K562 (cell line): ENCODE results near the gene THAP4. TPM values are rescaled to one million over a fixed set of nuclear protein-coding genes. Genes with fewer than 3 reads are reported as not detected.

Experiments used
- ATAC-seq: fragments of 200-7000 bp; cut with Tn5 transposase; 3 replicates; pipeline ENCODE4 v1.9.1; 2020; ENCODE audit warnings: moderate library complexity
- BruUV-seq: library from RNA; stranded (reverse); fragments of 400-500 nt; replicated peaks from 2 replicates; lab custom pipeline; 2021; lab: Mats Ljungman, UMichigan
- CTCF ChIA-PET: fragments of 300-600 bp; formaldehyde crosslinking; extraction: SDS; loops from one replicate; lab custom pipeline; 2021; ENCODE audit warnings: low intra/inter-chr PET ratio; lab: Yijun Ruan, JAX
- POLR2A ChIA-PET: fragments of 300-600, 350-650 bp; sonication (Branson Sonifier 250); formaldehyde crosslinking; extraction: SDS; loops from one replicate; lab custom pipeline; 2021; ENCODE audit warnings: antibody characterized with exemption, inconsistent platforms; lab: Yijun Ruan, JAX
- DNase-seq, 4 experiments: peaks; one replicate each; pipeline versions ENCODE4 v3.0.0 to v3.0.0-alpha.2; 2011 to 2018; ENCODE audit warnings: low spot score in 3 of 4, mixed read lengths in 3 of 4; ENCODE audit errors: extremely low read depth in 1 of 4
- FAIRE-seq: peaks from 2 replicates; lab custom pipeline; 2011; peaks lifted over from hg19 to GRCh38; lab: Jason Lieb, UNC
- H2AFZ ChIP-seq: 2 replicates; pipeline ENCODE4 v1.6.0; 2011; ENCODE audit warnings: low read depth, low read length, control low read depth, inconsistent platforms
- H3K27ac ChIP-seq: fragments of 200-600 bp; 3 replicates; pipeline ENCODE4 v1.8.0; 2011; ENCODE audit warnings: low read depth, mild to moderate bottlenecking, control low read depth, inconsistent platforms, low read length, moderate library complexity, mixed read lengths; ENCODE audit errors: extremely low read depth
- H3K27me3 ChIP-seq, 2 experiments: fragments of 300-600 bp in 1 of 2; 2 replicates in 1 of 2; 3 replicates in 1 of 2; pipeline versions ENCODE4 v1.6.0 to v1.8.0; 2011; ENCODE audit warnings: inconsistent platforms in 2 of 2, low read length in 2 of 2, mild to moderate bottlenecking in 1 of 2, mixed read lengths in 1 of 2, moderate library complexity in 1 of 2; ENCODE audit not compliant: control insufficient read depth in 2 of 2, insufficient read depth in 2 of 2
- H3K36me3 ChIP-seq: fragments of 300-600 bp; 3 replicates; pipeline ENCODE4 v1.8.0; 2011; ENCODE audit warnings: mild to moderate bottlenecking, low read length, inconsistent platforms; ENCODE audit not compliant: control insufficient read depth, insufficient read depth
- H3K4me1 ChIP-seq, 2 experiments: fragments of 200-600 bp in 1 of 2; replicated peaks in 1 of 2; 2 replicates in 1 of 2; 3 replicates in 1 of 2; pipeline versions ENCODE4 v1.5.1 to v1.8.0; 2011; ENCODE audit warnings: inconsistent platforms in 2 of 2, low read length in 2 of 2, mild to moderate bottlenecking in 1 of 2, mixed read lengths in 1 of 2, moderate library complexity in 1 of 2; ENCODE audit not compliant: control insufficient read depth in 2 of 2, insufficient read depth in 2 of 2
- H3K4me2 ChIP-seq: 2 replicates; pipeline ENCODE4 v1.6.1; 2011; ENCODE audit warnings: low read length, control low read depth, inconsistent platforms, mixed read lengths; ENCODE audit not compliant: insufficient read depth
- H3K4me3 ChIP-seq: fragments of 200-600 bp; sonication (generic), shearing (Covaris generic); 2 replicates; pipeline ENCODE4 v1.5.1; 2016; ENCODE audit warnings: control low read depth, inconsistent platforms
- H3K79me2 ChIP-seq: fragments of 200-600 bp; 3 replicates; pipeline ENCODE4 v1.8.0; 2011; ENCODE audit warnings: low read length, inconsistent platforms; ENCODE audit not compliant: control insufficient read depth, insufficient read depth
- H3K9ac ChIP-seq, 2 experiments: 2 replicates each; pipeline versions ENCODE4 v1.6.0 to v1.6.1; 2011; ENCODE audit warnings: low read depth in 2 of 2, low read length in 2 of 2, control low read depth in 1 of 2, inconsistent platforms in 1 of 2, mild to moderate bottlenecking in 1 of 2, mixed read lengths in 1 of 2; ENCODE audit not compliant: insufficient read depth in 1 of 2
- H3K9me1 ChIP-seq: one replicate; pipeline ENCODE4 v1.6.0; 2011; ENCODE audit warnings: inconsistent platforms, mild to moderate bottlenecking, low read length, moderate library complexity; ENCODE audit not compliant: control insufficient read depth, insufficient read depth
- H3K9me3 ChIP-seq: replicated peaks from 2 replicates; pipeline ENCODE4 v1.5.1; 2011; ENCODE audit warnings: low read depth, low read length, inconsistent platforms; ENCODE audit not compliant: control insufficient read depth, insufficient read depth
- H4K20me1 ChIP-seq: replicated peaks from 2 replicates; pipeline ENCODE4 v1.6.1; 2011; ENCODE audit warnings: low read length, inconsistent platforms, mixed read lengths; ENCODE audit not compliant: control insufficient read depth, insufficient read depth
- ARHGAP35 ChIP-seq: fragments of 450-650 bp; IDR thresholded peaks from 2 replicates; pipeline ENCODE4 v1.6.1; 2018; ENCODE audit not compliant: partially characterized antibody
- CBFB ChIP-seq: sonication (generic); formaldehyde crosslinking; IDR thresholded peaks from 2 replicates; pipeline ENCODE4 v1.4.0; 2020; ENCODE audit warnings: mild to moderate bottlenecking, missing genetic modification reagents
- EGR1 ChIP-seq: fragments of 450-650 bp; conservative IDR thresholded peaks from 2 replicates; pipeline ENCODE4 v1.6.1; 2017; ENCODE audit warnings: mild to moderate bottlenecking
- MIER1 ChIP-seq: fragments of 450-650 bp; IDR thresholded peaks from 2 replicates; pipeline ENCODE4 v1.6.1; 2016; ENCODE audit warnings: antibody characterized with exemption, mild to moderate bottlenecking, low read depth
- MYNN ChIP-seq, 2 experiments: sonication (generic); formaldehyde crosslinking in 1 of 2; IDR thresholded peaks; 2 replicates each; pipeline versions ENCODE4 v1.5.0 to v1.6.1; 2016 to 2020; ENCODE audit warnings: antibody characterized with exemption in 1 of 2, missing genetic modification reagents in 1 of 2
- OTX1 ChIP-seq: fragments of 450-650 bp; formaldehyde crosslinking; IDR thresholded peaks from 2 replicates; pipeline ENCODE4 v1.4.0; 2022; ENCODE audit warnings: mild to moderate bottlenecking
- PHB2 ChIP-seq: fragments of 450-650 bp; IDR thresholded peaks from 2 replicates; pipeline ENCODE4 v1.6.1; 2017; ENCODE audit warnings: low read depth
- PHF20 ChIP-seq: fragments of 450-650 bp; IDR thresholded peaks from 2 replicates; pipeline ENCODE4 v1.6.1; 2018; ENCODE audit not compliant: partially characterized antibody
- SNIP1 ChIP-seq: fragments of 450-650 bp; IDR thresholded peaks from 2 replicates; pipeline ENCODE4 v1.7.1; 2017; ENCODE audit warnings: low read depth, mild to moderate bottlenecking
- ZNF134 ChIP-seq: fragments of 250-450 bp; sonication (Bioruptor Pico); conservative IDR thresholded peaks from 2 replicates; pipeline ENCODE4 v1.4.0; 2020
- ZNF263 ChIP-seq: sonication (generic); formaldehyde crosslinking; IDR thresholded peaks from 2 replicates; pipeline ENCODE4 v1.8.0; 2022; ENCODE audit warnings: mild to moderate bottlenecking, missing genetic modification reagents, borderline replicate concordance
- ZNF586 ChIP-seq: fragments of 450-650 bp; formaldehyde crosslinking; conservative IDR thresholded peaks from 2 replicates; pipeline ENCODE4 v1.4.0; 2020; ENCODE audit warnings: mild to moderate bottlenecking, moderate library complexity
- WGBS: fragments of 100-300 bp; shearing (Covaris generic); methylation state at CpG from one replicate; pipeline ENCODE4 v1.1.6; 2016; ENCODE audit warnings: low coverage, mixed read lengths; ENCODE audit not compliant: insufficient coverage; ENCODE audit errors: missing lambda C conversion rate; 5-methylcytosine and 5-hydroxymethylcytosine counted together
- in situ Hi-C: fragments of 300-500 bp; cut with MboI; formaldehyde crosslinking; loops from 4 replicates; pipeline ENCODE4 v1.15.0; 2018; ENCODE audit warnings: inconsistent platforms, mixed read lengths
- intact Hi-C: fragments of 100-400 bp; cut with micrococcal nuclease; formaldehyde crosslinking; loops from 2 replicates; pipeline ENCODE4 v1.14.2; 2022
- polyA plus RNA-seq, 8 experiments: library from polyadenylated mRNA; depleted of rRNA in 4 of 8; stranded (reverse) in 5 of 8; unstranded in 3 of 8; fragments of >200 nt; fragmentation: Nextera tagmentation in 2 of 8; fragmentation: Illumina TruSeq in 1 of 8; extraction: Ambion mirVana in 2 of 8; extraction: Trizol in 1 of 8; gene quantifications; 2 replicates each; pipeline versions ENCODE4 v1.2.1 to v1.2.3, GENCODE V29; 2011 to 2014; ENCODE audit warnings: inconsistent platforms in 1 of 8, missing spikeins in 1 of 8
- total RNA-seq, 7 experiments: library from RNA; depleted of rRNA in 6 of 7; stranded (reverse); fragments of >200 nt in 6 of 7; fragmentation: Illumina TruSeq in 2 of 7; extraction: Trizol in 2 of 7; gene quantifications; 2 replicates each; pipeline versions ENCODE4 v1.2.1 to v1.2.3, GENCODE V29; 2011 to 2021; ENCODE audit warnings: low replicate concordance in 1 of 7
- TF ChIP-seq, protein P1 (sequence below): fragments of 450-650 bp; formaldehyde crosslinking; IDR thresholded peaks from 2 replicates; pipeline ENCODE4 v1.4.0; 2022; ENCODE audit warnings: missing genetic modification characterization
- TF ChIP-seq, protein P2 (sequence below): fragments of 450-650 bp; IDR thresholded peaks from 2 replicates; pipeline ENCODE4 v1.6.1; 2018; ENCODE audit warnings: mild to moderate bottlenecking, low read depth; ENCODE audit not compliant: partially characterized antibody
- TF ChIP-seq, protein P3 (sequence below): fragments of 450-650 bp; formaldehyde crosslinking; conservative IDR thresholded peaks from 2 replicates; pipeline ENCODE4 v1.4.0; 2022; ENCODE audit warnings: mild to moderate bottlenecking, missing genetic modification characterization

The THAP4 gene
- total and polyA plus RNA-seq, 9 of the 15 experiments (the other 6 are each of a cell fraction or from before 2014, with no cell fraction given) = 8.6 to 60.9 (median 43.9) TPM

DNA sequence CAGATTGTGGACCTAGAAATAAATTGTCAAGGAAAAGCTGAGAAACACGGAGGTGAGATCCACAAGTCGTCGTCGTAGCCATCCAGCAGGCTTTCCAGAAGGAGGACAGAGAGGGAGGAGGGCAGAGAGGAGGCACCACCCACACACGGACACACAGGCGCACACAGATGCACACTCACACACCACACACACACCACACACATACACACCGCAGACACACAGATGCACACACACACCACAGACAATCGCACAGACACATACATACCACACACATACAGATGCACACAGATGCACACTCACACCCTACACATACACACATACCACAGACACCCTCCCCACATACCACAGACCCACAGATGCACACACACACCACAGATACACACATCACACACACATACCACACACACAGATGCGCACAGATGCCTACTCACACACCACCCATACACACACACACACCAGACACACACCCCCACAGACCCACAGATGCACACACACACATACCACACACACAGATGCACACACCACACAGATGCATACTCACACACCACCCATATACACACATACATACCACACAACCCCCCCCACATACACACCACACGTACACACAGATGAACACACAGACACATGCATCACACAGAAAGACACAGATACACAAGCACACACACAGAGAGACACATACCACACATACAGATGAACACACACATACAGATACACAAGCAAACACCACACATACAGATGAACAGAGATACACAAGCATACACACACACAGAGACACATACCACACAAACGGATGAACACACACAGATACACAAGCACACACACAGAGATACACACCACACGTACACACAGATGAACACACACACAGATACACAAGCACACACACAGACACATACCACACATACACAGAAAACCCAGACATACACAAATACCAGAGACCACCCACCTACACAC is 91.2 kb downstream of the THAP4 start:
- Histone ChIP-seq H3K4me3 (no peak overlapping the region), H4K20me1 (no peaks in the 10 kb centered on the region), H3K9ac (no peak overlapping the region), H3K4me2 (no peak overlapping the region; the same call in 1 of the 2 replicates), H3K36me3 (no peaks in the 10 kb centered on the region), H3K9me1 (no peaks in the 10 kb centered on the region), H3K9me3 (no peaks in the 10 kb centered on the region), H3K27ac (no peak overlapping the region), H3K27me3 (peaks cover 0 to 18% of the 10 kb centered on the region in 2 experiments; a peak in 2 of 5 replicates), H2AFZ (peak overlapping the region; percentile 88), H3K4me1 (peaks cover 27 to 57% of the 10 kb centered on the region in 2 experiments), H3K79me2 (no peaks in the 10 kb centered on the region)
- DNase-seq = no peak
- peak; percentile 75 for FAIRE-seq
- ATAC-seq = no peak
- ChIA-PET POLR2A (interaction anchor here (0.6 kb wide), 1 partner anchor 34 kb away, joined by 4 read pairs; no protein-coding TSS in a partner anchor), CTCF (no interaction called here)
- no TSS peak for BruUV-seq
- in situ Hi-C loops = no loop called here
- intact Hi-C loops = no loop called here
- WGBS = 65% methylated on average over 9 of the region's 12 CpGs
- 0 out of 2 replicates have a peak, but pooled peaks have one; percentile 21 for TF ChIP-seq SNIP1
- TF ChIP-seq ZNF134 (CRISPR knock-in tag) = no peak
- TF ChIP-seq PHB2 = 0 out of 2 replicates have a peak, but pooled peaks have one; percentile 12
- peak; percentile 48 for TF ChIP-seq EGR1
- TF ChIP-seq PHF20 = peak; percentile 24
- no peak for TF ChIP-seq MYNN (IDR thresholded peaks at IDR 0.05)
- TF ChIP-seq MYNN (CRISPR knock-in tag; IDR thresholded peaks at IDR 0.05) = no peak
- TF ChIP-seq, protein P1, sequence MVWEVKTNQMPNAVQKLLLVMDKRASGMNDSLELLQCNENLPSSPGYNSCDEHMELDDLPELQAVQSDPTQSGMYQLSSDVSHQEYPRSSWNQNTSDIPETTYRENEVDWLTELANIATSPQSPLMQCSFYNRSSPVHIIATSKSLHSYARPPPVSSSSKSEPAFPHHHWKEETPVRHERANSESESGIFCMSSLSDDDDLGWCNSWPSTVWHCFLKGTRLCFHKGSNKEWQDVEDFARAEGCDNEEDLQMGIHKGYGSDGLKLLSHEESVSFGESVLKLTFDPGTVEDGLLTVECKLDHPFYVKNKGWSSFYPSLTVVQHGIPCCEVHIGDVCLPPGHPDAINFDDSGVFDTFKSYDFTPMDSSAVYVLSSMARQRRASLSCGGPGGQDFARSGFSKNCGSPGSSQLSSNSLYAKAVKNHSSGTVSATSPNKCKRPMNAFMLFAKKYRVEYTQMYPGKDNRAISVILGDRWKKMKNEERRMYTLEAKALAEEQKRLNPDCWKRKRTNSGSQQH (CRISPR knock-in tag) = peak; percentile 6; the same call in 1 of the 2 replicates
- TF ChIP-seq ZNF263 = peak; percentile 62
- TF ChIP-seq, protein P2, sequence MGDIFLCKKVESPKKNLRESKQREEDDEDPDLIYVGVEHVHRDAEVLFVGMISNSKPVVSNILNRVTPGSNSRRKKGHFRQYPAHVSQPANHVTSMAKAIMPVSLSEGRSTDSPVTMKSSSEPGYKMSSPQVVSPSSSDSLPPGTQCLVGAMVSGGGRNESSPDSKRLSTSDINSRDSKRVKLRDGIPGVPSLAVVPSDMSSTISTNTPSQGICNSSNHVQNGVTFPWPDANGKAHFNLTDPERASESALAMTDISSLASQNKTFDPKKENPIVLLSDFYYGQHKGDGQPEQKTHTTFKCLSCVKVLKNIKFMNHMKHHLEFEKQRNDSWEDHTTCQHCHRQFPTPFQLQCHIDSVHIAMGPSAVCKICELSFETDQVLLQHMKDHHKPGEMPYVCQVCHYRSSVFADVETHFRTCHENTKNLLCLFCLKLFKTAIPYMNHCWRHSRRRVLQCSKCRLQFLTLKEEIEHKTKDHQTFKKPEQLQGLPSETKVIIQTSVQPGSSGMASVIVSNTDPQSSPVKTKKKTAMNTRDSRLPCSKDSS = peak; percentile 11
- TF ChIP-seq, protein P3, sequence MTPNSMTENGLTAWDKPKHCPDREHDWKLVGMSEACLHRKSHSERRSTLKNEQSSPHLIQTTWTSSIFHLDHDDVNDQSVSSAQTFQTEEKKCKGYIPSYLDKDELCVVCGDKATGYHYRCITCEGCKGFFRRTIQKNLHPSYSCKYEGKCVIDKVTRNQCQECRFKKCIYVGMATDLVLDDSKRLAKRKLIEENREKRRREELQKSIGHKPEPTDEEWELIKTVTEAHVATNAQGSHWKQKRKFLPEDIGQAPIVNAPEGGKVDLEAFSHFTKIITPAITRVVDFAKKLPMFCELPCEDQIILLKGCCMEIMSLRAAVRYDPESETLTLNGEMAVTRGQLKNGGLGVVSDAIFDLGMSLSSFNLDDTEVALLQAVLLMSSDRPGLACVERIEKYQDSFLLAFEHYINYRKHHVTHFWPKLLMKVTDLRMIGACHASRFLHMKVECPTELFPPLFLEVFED = peak; percentile 6; the same call in 1 of the 2 replicates
- 0 out of 2 replicates have a peak, but pooled peaks have one; percentile 49 for TF ChIP-seq CBFB (CRISPR knock-in tag)
- peak; percentile 83 for TF ChIP-seq OTX1
- TF ChIP-seq MIER1 = peak; percentile 23; the same call in 1 of the 2 replicates
- peak; percentile 39 for TF ChIP-seq ARHGAP35
- no peak for TF ChIP-seq ZNF586
